GM23338 (cell line): ENCODE data around the gene LEFTY2.

Experiments
- CREB1 ChIP-seq: fragments of 250-450 bp; sonication (Bioruptor Pico); IDR thresholded peaks from 2 replicates; pipeline ENCODE4 v1.5.0; 2020; ENCODE audit warnings: low read depth, mild to moderate bottlenecking, moderate library complexity
- EZH2 ChIP-seq: fragments of 200-600 bp; sonication (generic); IDR thresholded peaks from one replicate; pipeline ENCODE4 v1.8.0; 2017; ENCODE audit warnings: antibody characterized with exemption, mild to moderate bottlenecking, low read depth; ENCODE audit not compliant: unreplicated experiment
- JUNB ChIP-seq: IDR thresholded peaks from one replicate; pipeline ENCODE4 v1.6.1; 2016; ENCODE audit warnings: antibody characterized with exemption; ENCODE audit not compliant: unreplicated experiment
- POLR2AphosphoS5 ChIP-seq: IDR thresholded peaks from 2 replicates; pipeline ENCODE4 v1.6.1; 2016; ENCODE audit warnings: antibody characterized with exemption, low read depth
- ZNF114 ChIP-seq: fragments of 250-450 bp; sonication (Bioruptor Pico); IDR thresholded peaks from 2 replicates; pipeline ENCODE4 v1.5.0; 2020; ENCODE audit warnings: mild to moderate bottlenecking, moderate library complexity
- ZNF331 ChIP-seq: fragments of 250-450 bp; sonication (Bioruptor Pico); IDR thresholded peaks from 2 replicates; pipeline ENCODE4 v1.5.0; 2020; ENCODE audit warnings: low read depth, mild to moderate bottlenecking, moderate library complexity
- TF ChIP-seq, protein P1 (sequence below): IDR thresholded peaks from one replicate; pipeline ENCODE4 v1.6.1; 2018; ENCODE audit warnings: antibody characterized with exemption; ENCODE audit not compliant: unreplicated experiment
- TF ChIP-seq, protein P2 (sequence below), 2 experiments: fragments of 200-600 bp in 1 of 2; sonication (generic) in 1 of 2; conservative IDR thresholded peaks; 2 replicates each; pipeline versions ENCODE4 v1.5.1 to v1.6.1; 2016 to 2017; ENCODE audit warnings: antibody characterized with exemption in 2 of 2, low read depth in 2 of 2, mild to moderate bottlenecking in 2 of 2, moderate library complexity in 1 of 2

DNA sequence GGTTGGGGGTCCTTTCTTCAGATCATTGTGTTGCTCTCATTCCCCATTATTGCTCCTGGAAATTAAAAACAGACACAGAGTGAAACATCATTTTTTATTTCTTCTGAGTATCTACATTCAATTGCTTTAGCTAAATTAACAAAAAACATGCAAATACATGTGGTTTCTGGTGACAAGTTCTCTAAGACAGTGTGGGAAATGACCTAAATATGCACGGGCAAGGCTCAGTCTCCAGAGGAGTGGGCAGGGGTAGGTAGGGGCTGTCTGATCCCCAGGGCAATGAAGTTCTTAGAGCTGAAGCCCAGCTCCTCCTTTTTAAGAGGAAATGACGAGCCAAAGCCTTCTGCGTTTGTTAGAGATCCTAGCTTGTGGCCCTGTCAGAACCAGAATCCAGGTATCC lies 4.5 kb downstream of the LEFTY2 start:
- TF ChIP-seq, protein P1, sequence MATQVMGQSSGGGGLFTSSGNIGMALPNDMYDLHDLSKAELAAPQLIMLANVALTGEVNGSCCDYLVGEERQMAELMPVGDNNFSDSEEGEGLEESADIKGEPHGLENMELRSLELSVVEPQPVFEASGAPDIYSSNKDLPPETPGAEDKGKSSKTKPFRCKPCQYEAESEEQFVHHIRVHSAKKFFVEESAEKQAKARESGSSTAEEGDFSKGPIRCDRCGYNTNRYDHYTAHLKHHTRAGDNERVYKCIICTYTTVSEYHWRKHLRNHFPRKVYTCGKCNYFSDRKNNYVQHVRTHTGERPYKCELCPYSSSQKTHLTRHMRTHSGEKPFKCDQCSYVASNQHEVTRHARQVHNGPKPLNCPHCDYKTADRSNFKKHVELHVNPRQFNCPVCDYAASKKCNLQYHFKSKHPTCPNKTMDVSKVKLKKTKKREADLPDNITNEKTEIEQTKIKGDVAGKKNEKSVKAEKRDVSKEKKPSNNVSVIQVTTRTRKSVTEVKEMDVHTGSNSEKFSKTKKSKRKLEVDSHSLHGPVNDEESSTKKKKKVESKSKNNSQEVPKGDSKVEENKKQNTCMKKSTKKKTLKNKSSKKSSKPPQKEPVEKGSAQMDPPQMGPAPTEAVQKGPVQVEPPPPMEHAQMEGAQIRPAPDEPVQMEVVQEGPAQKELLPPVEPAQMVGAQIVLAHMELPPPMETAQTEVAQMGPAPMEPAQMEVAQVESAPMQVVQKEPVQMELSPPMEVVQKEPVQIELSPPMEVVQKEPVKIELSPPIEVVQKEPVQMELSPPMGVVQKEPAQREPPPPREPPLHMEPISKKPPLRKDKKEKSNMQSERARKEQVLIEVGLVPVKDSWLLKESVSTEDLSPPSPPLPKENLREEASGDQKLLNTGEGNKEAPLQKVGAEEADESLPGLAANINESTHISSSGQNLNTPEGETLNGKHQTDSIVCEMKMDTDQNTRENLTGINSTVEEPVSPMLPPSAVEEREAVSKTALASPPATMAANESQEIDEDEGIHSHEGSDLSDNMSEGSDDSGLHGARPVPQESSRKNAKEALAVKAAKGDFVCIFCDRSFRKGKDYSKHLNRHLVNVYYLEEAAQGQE = no peak
- TF ChIP-seq CREB1 (CRISPR knock-in tag) (no peak), POLR2AphosphoS5 (no peak), JUNB (no peak), EZH2 (no peak), ZNF114 (CRISPR knock-in tag) (no peak), ZNF331 (CRISPR knock-in tag) (no peak)
- TF ChIP-seq, protein P2, sequence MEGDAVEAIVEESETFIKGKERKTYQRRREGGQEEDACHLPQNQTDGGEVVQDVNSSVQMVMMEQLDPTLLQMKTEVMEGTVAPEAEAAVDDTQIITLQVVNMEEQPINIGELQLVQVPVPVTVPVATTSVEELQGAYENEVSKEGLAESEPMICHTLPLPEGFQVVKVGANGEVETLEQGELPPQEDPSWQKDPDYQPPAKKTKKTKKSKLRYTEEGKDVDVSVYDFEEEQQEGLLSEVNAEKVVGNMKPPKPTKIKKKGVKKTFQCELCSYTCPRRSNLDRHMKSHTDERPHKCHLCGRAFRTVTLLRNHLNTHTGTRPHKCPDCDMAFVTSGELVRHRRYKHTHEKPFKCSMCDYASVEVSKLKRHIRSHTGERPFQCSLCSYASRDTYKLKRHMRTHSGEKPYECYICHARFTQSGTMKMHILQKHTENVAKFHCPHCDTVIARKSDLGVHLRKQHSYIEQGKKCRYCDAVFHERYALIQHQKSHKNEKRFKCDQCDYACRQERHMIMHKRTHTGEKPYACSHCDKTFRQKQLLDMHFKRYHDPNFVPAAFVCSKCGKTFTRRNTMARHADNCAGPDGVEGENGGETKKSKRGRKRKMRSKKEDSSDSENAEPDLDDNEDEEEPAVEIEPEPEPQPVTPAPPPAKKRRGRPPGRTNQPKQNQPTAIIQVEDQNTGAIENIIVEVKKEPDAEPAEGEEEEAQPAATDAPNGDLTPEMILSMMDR (conservative IDR thresholded peaks at IDR 0.05; ENCODE audit: low read depth in 2 of 2) = no peak
